T-helper 22 cell (primary cell): ENCODE measurements around the gene IPO5.

Experiments used
- DNase-seq: peaks from one replicate; pipeline ENCODE4 v3.0.0-alpha.2; 2020; ENCODE audit warnings: low read depth

IPO5 gene

DNA sequence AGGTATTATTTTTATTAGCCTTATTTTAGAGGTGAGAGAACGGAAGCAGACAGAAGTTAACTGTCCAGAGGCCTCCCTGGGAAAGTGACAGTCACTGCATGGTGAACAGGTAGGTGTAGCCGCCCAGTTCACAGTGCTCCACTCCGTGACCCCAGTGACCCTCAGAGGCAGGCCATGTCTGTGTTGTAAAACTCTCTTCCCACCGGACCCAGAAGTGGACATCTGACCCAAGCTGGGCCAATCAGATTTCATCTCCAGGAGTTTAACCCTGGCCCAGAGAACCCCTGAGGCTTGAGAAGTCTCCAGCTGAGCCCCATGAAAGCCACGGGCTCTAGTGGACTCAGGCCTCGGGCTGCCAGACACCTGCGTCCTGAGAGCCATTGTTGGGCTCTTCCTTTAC lies 105.8 kb downstream of the IPO5 start:
- no peak for DNase-seq

DNA sequence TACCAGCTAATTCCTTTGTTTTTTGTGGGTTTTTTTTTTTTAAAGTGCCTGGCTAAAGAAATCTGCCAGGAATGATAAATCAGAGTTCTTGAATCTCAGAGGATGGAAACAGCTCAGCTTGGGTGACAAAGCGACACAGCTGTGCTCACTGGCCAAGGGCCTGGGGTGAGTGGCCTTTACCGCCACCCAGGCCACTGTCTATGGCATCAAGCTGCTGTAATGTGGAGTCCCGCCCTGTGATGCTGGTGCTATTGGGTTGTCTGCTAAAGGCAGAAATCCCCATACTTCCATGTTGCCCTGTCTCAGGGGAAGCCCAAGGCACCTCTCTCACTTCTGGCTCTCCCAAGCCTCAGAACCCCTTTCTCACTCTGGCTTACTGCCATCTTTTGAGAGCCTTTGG lies 106.8 kb downstream of the IPO5 start:
- no peak for DNase-seq

- no peak for DNase-seq
Observed at GRCh38 chr13:98065468-98065867, 112.0 kb downstream of the IPO5 start.

GRCh38 chr13:98066636-98067035 lies 113.2 kb downstream of the IPO5 start:
- no peak for DNase-seq

DNA sequence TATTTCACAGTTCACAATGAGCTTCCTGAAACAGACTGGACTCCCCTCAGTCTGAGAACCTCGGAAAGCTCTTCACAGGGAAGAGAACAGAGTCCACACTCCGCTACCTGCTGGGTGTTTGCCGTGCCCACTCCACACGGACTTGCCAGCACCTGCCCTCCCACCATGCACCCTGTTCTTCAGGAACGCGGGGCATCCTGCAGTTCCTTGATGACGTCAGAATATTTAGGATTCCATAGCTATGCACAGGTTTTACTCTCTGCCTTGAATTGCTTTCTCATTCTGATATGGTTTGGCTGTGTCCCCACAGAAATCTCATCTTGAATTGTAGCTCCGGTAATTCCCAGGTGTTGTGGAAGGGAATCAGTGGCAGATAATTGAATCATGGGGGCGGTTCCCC lies 115.0 kb downstream of the IPO5 start:
- DNase-seq: no peak

- no peak for DNase-seq
Observed at GRCh38 chr13:98069985-98070384, 116.5 kb downstream of the IPO5 start.

DNA sequence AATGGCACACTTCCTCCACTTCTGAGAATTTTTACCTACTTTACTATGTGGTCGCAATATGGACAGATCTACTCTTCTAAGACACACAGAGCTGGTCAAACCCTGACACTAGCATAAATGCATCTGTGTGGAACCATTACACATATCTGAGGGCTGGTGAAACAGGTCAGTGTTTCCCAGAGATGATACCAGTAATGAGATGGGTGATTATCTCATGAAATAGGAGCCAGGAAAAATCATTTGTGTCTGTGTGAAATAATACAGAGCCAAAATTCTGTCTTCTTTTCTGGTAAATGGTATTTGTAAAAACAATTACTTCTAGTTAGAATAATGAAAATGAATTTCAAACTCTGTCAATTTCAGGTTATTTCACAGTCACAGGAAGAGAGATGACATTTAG lies 117.8 kb downstream of the IPO5 start:
- DNase-seq: no peak

DNA sequence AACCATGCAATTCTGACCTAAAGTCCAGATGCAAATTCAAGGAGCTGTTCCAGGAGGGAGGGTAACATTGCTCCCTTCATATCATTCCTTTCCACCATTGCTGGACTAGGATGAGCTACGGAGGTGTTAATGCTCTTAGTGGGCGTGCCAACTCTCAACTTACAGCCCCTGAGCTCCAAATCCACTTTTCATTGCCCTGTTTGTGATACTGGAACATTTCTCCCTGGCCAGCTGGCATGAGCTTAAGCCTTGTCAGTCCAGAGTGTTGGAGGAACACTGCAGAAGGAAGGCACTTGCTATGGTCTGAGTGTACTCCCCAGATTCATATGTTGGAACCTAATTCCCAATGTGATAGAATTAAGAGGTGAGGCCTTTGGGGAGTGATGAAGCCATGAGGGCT lies 119.0 kb downstream of the IPO5 start:
- DNase-seq: no peak
